PFSK-1 (cell line): ENCODE measurements around the gene NLGN2.

Experiments
- FOXP2 ChIP-seq: optimal IDR thresholded peaks from 2 replicates; pipeline ENCODE3; 2011; ENCODE audit warnings: borderline replicate concordance, control low read depth, inconsistent platforms; ENCODE audit not compliant: insufficient read depth; ENCODE audit errors: extremely low read length, extremely low read depth
- POLR2AphosphoS5 ChIP-seq: IDR thresholded peaks from 2 replicates; pipeline ENCODE4 v1.6.1; 2012; ENCODE audit warnings: low read depth, mild to moderate bottlenecking, control low read depth, low read length, moderate library complexity
- REST ChIP-seq, 2 experiments: IDR thresholded peaks; 2 replicates each; pipeline versions ENCODE4 v1.6.1 to v1.8.0; 2011 to 2012; ENCODE audit warnings: low read depth in 2 of 2, low read length in 2 of 2, control low read depth in 1 of 2, inconsistent platforms in 1 of 2, mild to moderate bottlenecking in 1 of 2, moderate library complexity in 1 of 2; ENCODE audit not compliant: insufficient read depth in 1 of 2
- SIN3A ChIP-seq: IDR thresholded peaks from 2 replicates; pipeline ENCODE4 v1.6.1; 2012; ENCODE audit warnings: mild to moderate bottlenecking, low read length, moderate library complexity, borderline replicate concordance; ENCODE audit not compliant: insufficient read depth
- TAF1 ChIP-seq: IDR thresholded peaks from 2 replicates; pipeline ENCODE4 v1.6.1; 2012; ENCODE audit warnings: low read length, control low read depth, borderline replicate concordance; ENCODE audit not compliant: insufficient read depth

Gene NLGN2

GRCh38 chr17:7426203-7426863, 18.7 kb downstream of the NLGN2 start:
- TF ChIP-seq FOXP2 (no peak), SIN3A (no peak), POLR2AphosphoS5 (no peak), TAF1 (no peak), REST (IDR thresholded peaks at IDR 0.05; ENCODE audit: insufficient read depth in 1 of 2, low read depth in 2 of 2, low read length in 2 of 2) (no peak)

DNA sequence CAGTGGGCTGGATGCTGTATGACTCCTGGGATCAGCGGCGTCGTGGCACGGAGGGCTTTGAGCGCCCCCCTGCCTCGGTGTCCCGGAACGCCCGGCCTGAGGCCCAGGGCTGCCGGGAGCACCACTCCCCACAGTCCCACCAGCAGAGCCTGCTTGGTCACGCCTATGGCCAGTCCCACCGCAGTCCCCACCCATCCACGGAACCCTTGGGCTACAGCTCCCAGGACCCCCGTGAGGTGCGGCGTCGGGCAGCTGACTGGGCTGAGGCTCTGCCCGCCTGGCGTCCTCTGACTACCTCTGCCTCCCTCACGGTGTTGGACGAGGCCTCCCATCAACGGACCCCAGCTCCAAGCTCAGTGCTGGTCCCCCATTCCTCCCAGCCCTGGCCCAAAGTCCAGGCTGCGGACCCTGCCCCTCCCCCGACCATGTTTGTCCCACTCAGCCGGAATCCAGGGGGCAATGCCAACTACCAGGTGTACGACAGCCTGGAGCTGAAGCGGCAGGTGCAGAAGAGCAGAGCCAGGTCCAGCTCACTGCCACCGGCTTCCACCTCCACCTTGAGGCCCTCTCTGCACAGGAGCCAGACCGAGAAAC, 19.3 kb downstream of the NLGN2 start:
- TF ChIP-seq TAF1 (no peak), POLR2AphosphoS5 (no peak), FOXP2 (no peak), SIN3A (no peak)

- TF ChIP-seq REST (IDR thresholded peaks at IDR 0.05; ENCODE audit: insufficient read depth in 1 of 2, low read depth in 2 of 2, low read length in 2 of 2) (no peak), POLR2AphosphoS5 (no peak), SIN3A (no peak), TAF1 (no peak), FOXP2 (no peak)
These were observed 19.9 kb downstream of the NLGN2 start for GRCh38 chr17:7427549-7427948.

- TF ChIP-seq TAF1: no peak
- TF ChIP-seq FOXP2: no peak
- TF ChIP-seq POLR2AphosphoS5: no peak
- no peak for TF ChIP-seq REST (IDR thresholded peaks at IDR 0.05; ENCODE audit: insufficient read depth in 1 of 2, low read depth in 2 of 2, low read length in 2 of 2)
- TF ChIP-seq SIN3A: no peak
These were observed 20.9 kb downstream of the NLGN2 start, which contains the start of gene SPEM3 for GRCh38 chr17:7428557-7428956. TSS of gene SPEM3 (plus strand) at chr17:7428857. CDS start at chr17:7428903, 46 bp downstream.

DNA sequence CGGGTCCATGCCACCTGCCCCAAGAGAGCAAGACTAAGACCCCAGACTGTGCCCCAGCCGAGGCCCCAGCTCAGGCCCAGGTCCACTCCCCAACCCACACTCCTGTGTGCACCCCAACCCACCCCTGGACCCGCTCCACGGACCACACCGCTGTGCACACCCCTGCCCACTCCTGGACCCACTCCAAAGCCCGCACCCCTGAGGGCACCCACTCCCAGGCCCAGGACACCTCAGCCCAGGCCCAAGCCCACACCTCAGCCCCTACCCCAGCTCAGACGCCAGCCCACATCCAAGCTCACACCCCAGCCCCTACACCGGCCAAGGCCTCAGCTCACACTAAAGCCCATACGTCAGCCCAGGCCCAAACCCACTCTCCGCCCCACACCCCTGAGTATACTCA, 22.1 kb downstream of the NLGN2 start:
- TF ChIP-seq TAF1: no peak
- TF ChIP-seq FOXP2: no peak
- no peak for TF ChIP-seq POLR2AphosphoS5
- no peak for TF ChIP-seq REST (IDR thresholded peaks at IDR 0.05; ENCODE audit: insufficient read depth in 1 of 2, low read depth in 2 of 2, low read length in 2 of 2)
